K562 (cell line): Measurements from ENCODE around the gene ZNF384. TPM values are rescaled to one million over a fixed set of nuclear protein-coding genes. Genes with fewer than 3 reads are reported as not detected.
"Not testable (repeated sequence)": the region's sequence is repeated elsewhere in the genome, so short reads cannot be mapped to it uniquely, and the experiment has no call there.

Experiments
- ATAC-seq: fragments of 200-7000 bp; cut with Tn5 transposase; 3 replicates; pipeline ENCODE4 v1.9.1; 2020; ENCODE audit warnings: moderate library complexity
- BruUV-seq: library from RNA; stranded (reverse); fragments of 400-500 nt; replicated peaks from 2 replicates; lab custom pipeline; 2021; lab: Mats Ljungman, UMichigan
- CTCF ChIA-PET: fragments of 300-600 bp; formaldehyde crosslinking; extraction: SDS; loops from one replicate; lab custom pipeline; 2021; ENCODE audit warnings: low intra/inter-chr PET ratio; lab: Yijun Ruan, JAX
- POLR2A ChIA-PET: fragments of 300-600, 350-650 bp; sonication (Branson Sonifier 250); formaldehyde crosslinking; extraction: SDS; loops from one replicate; lab custom pipeline; 2021; ENCODE audit warnings: antibody characterized with exemption, inconsistent platforms; lab: Yijun Ruan, JAX
- DNase-seq, 4 experiments: peaks; one replicate each; pipeline versions ENCODE4 v3.0.0 to v3.0.0-alpha.2; 2011 to 2018; ENCODE audit warnings: low spot score in 3 of 4, mixed read lengths in 3 of 4; ENCODE audit errors: extremely low read depth in 1 of 4
- FAIRE-seq: peaks from 2 replicates; lab custom pipeline; 2011; peaks lifted over from hg19 to GRCh38; lab: Jason Lieb, UNC
- H2AFZ ChIP-seq: 2 replicates; pipeline ENCODE4 v1.6.0; 2011; ENCODE audit warnings: low read depth, low read length, control low read depth, inconsistent platforms
- H3K27ac ChIP-seq: fragments of 200-600 bp; 3 replicates; pipeline ENCODE4 v1.8.0; 2011; ENCODE audit warnings: low read depth, mild to moderate bottlenecking, control low read depth, inconsistent platforms, low read length, moderate library complexity, mixed read lengths; ENCODE audit errors: extremely low read depth
- H3K27me3 ChIP-seq, 2 experiments: fragments of 300-600 bp in 1 of 2; 2 replicates in 1 of 2; 3 replicates in 1 of 2; pipeline versions ENCODE4 v1.6.0 to v1.8.0; 2011; ENCODE audit warnings: inconsistent platforms in 2 of 2, low read length in 2 of 2, mild to moderate bottlenecking in 1 of 2, mixed read lengths in 1 of 2, moderate library complexity in 1 of 2; ENCODE audit not compliant: control insufficient read depth in 2 of 2, insufficient read depth in 2 of 2
- H3K36me3 ChIP-seq: fragments of 300-600 bp; 3 replicates; pipeline ENCODE4 v1.8.0; 2011; ENCODE audit warnings: mild to moderate bottlenecking, low read length, inconsistent platforms; ENCODE audit not compliant: control insufficient read depth, insufficient read depth
- H3K4me1 ChIP-seq, 2 experiments: fragments of 200-600 bp in 1 of 2; replicated peaks in 1 of 2; 2 replicates in 1 of 2; 3 replicates in 1 of 2; pipeline versions ENCODE4 v1.5.1 to v1.8.0; 2011; ENCODE audit warnings: inconsistent platforms in 2 of 2, low read length in 2 of 2, mild to moderate bottlenecking in 1 of 2, mixed read lengths in 1 of 2, moderate library complexity in 1 of 2; ENCODE audit not compliant: control insufficient read depth in 2 of 2, insufficient read depth in 2 of 2
- H3K4me2 ChIP-seq: 2 replicates; pipeline ENCODE4 v1.6.1; 2011; ENCODE audit warnings: low read length, control low read depth, inconsistent platforms, mixed read lengths; ENCODE audit not compliant: insufficient read depth
- H3K4me3 ChIP-seq: fragments of 200-600 bp; sonication (generic), shearing (Covaris generic); 2 replicates; pipeline ENCODE4 v1.5.1; 2016; ENCODE audit warnings: control low read depth, inconsistent platforms
- H3K79me2 ChIP-seq: fragments of 200-600 bp; 3 replicates; pipeline ENCODE4 v1.8.0; 2011; ENCODE audit warnings: low read length, inconsistent platforms; ENCODE audit not compliant: control insufficient read depth, insufficient read depth
- H3K9ac ChIP-seq, 2 experiments: 2 replicates each; pipeline versions ENCODE4 v1.6.0 to v1.6.1; 2011; ENCODE audit warnings: low read depth in 2 of 2, low read length in 2 of 2, control low read depth in 1 of 2, inconsistent platforms in 1 of 2, mild to moderate bottlenecking in 1 of 2, mixed read lengths in 1 of 2; ENCODE audit not compliant: insufficient read depth in 1 of 2
- H3K9me1 ChIP-seq: one replicate; pipeline ENCODE4 v1.6.0; 2011; ENCODE audit warnings: inconsistent platforms, mild to moderate bottlenecking, low read length, moderate library complexity; ENCODE audit not compliant: control insufficient read depth, insufficient read depth
- H3K9me3 ChIP-seq: replicated peaks from 2 replicates; pipeline ENCODE4 v1.5.1; 2011; ENCODE audit warnings: low read depth, low read length, inconsistent platforms; ENCODE audit not compliant: control insufficient read depth, insufficient read depth
- H4K20me1 ChIP-seq: replicated peaks from 2 replicates; pipeline ENCODE4 v1.6.1; 2011; ENCODE audit warnings: low read length, inconsistent platforms, mixed read lengths; ENCODE audit not compliant: control insufficient read depth, insufficient read depth
- POLR2AphosphoS5 ChIP-seq: IDR thresholded peaks from 2 replicates; pipeline ENCODE4 v1.6.1; 2011; ENCODE audit warnings: mild to moderate bottlenecking, low read depth, low read length, moderate library complexity; ENCODE audit not compliant: control insufficient read depth, insufficient read depth
- POLR2G ChIP-seq: fragments of 200-400 bp; formaldehyde crosslinking; IDR thresholded peaks from 2 replicates; pipeline ENCODE4 v1.6.1; 2017; ENCODE audit warnings: low read depth, mild to moderate bottlenecking, antibody characterized with exemption, low read length, moderate library complexity
- WGBS: fragments of 100-300 bp; shearing (Covaris generic); methylation state at CpG from one replicate; pipeline ENCODE4 v1.1.6; 2016; ENCODE audit warnings: low coverage, mixed read lengths; ENCODE audit not compliant: insufficient coverage; ENCODE audit errors: missing lambda C conversion rate; 5-methylcytosine and 5-hydroxymethylcytosine counted together
- in situ Hi-C: fragments of 300-500 bp; cut with MboI; formaldehyde crosslinking; loops from 4 replicates; pipeline ENCODE4 v1.15.0; 2018; ENCODE audit warnings: inconsistent platforms, mixed read lengths
- intact Hi-C: fragments of 100-400 bp; cut with micrococcal nuclease; formaldehyde crosslinking; loops from 2 replicates; pipeline ENCODE4 v1.14.2; 2022
- polyA plus RNA-seq, 8 experiments: library from polyadenylated mRNA; depleted of rRNA in 4 of 8; stranded (reverse) in 5 of 8; unstranded in 3 of 8; fragments of >200 nt; fragmentation: Nextera tagmentation in 2 of 8; fragmentation: Illumina TruSeq in 1 of 8; extraction: Ambion mirVana in 2 of 8; extraction: Trizol in 1 of 8; gene quantifications; 2 replicates each; pipeline versions ENCODE4 v1.2.1 to v1.2.3, GENCODE V29; 2011 to 2014; ENCODE audit warnings: inconsistent platforms in 1 of 8, missing spikeins in 1 of 8
- total RNA-seq, 7 experiments: library from RNA; depleted of rRNA in 6 of 7; stranded (reverse); fragments of >200 nt in 6 of 7; fragmentation: Illumina TruSeq in 2 of 7; extraction: Trizol in 2 of 7; gene quantifications; 2 replicates each; pipeline versions ENCODE4 v1.2.1 to v1.2.3, GENCODE V29; 2011 to 2021; ENCODE audit warnings: low replicate concordance in 1 of 7
- TF ChIP-seq, protein P1 (sequence below): fragments of 450-650 bp; IDR thresholded peaks from 2 replicates; pipeline ENCODE4 v1.6.1; 2016
- TF ChIP-seq, protein P2 (sequence below): sonication (generic); formaldehyde crosslinking; IDR thresholded peaks from 2 replicates; pipeline ENCODE4 v1.8.1; 2023; ENCODE audit warnings: mild to moderate bottlenecking, missing genetic modification reagents
- TF ChIP-seq, protein P3 (sequence below): fragments of 450-650 bp; IDR thresholded peaks from 2 replicates; pipeline ENCODE4 v1.6.1; 2016; ENCODE audit warnings: borderline replicate concordance

ZNF384 gene
- total and polyA plus RNA-seq, 9 of the 15 experiments (the other 6 are each of a cell fraction or from before 2014, with no cell fraction given) = 0.36 to 64.8 (median 21.3) TPM

DNA sequence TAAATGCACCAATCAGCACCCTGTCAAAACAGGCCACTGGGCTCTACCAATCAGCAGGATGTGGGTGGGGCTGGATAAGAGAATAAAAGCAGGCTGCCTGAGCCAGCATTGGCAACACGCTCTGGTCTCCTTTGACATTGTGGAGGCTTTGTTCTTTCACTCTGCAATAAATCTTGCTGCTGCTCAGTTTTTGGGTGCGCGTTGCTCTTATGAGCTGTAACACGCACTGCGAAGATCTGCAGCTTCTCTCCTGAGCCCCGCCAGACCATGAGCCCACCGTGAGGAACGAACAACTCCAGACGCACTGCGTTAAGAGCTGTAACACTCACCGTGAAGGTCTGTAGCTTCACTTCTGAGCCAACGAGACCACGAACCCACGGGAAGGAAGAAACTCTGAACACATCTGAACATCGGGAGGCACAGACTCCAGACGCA, 19.8 kb upstream of the ZNF384 start (continued):
- TF ChIP-seq, protein P1, sequence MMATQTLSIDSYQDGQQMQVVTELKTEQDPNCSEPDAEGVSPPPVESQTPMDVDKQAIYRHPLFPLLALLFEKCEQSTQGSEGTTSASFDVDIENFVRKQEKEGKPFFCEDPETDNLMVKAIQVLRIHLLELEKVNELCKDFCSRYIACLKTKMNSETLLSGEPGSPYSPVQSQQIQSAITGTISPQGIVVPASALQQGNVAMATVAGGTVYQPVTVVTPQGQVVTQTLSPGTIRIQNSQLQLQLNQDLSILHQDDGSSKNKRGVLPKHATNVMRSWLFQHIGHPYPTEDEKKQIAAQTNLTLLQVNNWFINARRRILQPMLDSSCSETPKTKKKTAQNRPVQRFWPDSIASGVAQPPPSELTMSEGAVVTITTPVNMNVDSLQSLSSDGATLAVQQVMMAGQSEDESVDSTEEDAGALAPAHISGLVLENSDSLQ = no peak
- TF ChIP-seq POLR2G (0 out of 2 replicates have a peak, but pooled peaks have one; percentile 32), POLR2AphosphoS5 (peak; percentile 24; the same call in 1 of the 2 replicates)
- TF ChIP-seq, protein P2, sequence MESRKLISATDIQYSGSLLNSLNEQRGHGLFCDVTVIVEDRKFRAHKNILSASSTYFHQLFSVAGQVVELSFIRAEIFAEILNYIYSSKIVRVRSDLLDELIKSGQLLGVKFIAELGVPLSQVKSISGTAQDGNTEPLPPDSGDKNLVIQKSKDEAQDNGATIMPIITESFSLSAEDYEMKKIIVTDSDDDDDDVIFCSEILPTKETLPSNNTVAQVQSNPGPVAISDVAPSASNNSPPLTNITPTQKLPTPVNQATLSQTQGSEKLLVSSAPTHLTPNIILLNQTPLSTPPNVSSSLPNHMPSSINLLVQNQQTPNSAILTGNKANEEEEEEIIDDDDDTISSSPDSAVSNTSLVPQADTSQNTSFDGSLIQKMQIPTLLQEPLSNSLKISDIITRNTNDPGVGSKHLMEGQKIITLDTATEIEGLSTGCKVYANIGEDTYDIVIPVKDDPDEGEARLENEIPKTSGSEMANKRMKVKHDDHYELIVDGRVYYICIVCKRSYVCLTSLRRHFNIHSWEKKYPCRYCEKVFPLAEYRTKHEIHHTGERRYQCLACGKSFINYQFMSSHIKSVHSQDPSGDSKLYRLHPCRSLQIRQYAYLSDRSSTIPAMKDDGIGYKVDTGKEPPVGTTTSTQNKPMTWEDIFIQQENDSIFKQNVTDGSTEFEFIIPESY (CRISPR knock-in tag) = peak; percentile 53
- TF ChIP-seq, protein P3, sequence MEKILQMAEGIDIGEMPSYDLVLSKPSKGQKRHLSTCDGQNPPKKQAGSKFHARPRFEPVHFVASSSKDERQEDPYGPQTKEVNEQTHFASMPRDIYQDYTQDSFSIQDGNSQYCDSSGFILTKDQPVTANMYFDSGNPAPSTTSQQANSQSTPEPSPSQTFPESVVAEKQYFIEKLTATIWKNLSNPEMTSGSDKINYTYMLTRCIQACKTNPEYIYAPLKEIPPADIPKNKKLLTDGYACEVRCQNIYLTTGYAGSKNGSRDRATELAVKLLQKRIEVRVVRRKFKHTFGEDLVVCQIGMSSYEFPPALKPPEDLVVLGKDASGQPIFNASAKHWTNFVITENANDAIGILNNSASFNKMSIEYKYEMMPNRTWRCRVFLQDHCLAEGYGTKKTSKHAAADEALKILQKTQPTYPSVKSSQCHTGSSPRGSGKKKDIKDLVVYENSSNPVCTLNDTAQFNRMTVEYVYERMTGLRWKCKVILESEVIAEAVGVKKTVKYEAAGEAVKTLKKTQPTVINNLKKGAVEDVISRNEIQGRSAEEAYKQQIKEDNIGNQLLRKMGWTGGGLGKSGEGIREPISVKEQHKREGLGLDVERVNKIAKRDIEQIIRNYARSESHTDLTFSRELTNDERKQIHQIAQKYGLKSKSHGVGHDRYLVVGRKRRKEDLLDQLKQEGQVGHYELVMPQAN = no peak

DNA sequence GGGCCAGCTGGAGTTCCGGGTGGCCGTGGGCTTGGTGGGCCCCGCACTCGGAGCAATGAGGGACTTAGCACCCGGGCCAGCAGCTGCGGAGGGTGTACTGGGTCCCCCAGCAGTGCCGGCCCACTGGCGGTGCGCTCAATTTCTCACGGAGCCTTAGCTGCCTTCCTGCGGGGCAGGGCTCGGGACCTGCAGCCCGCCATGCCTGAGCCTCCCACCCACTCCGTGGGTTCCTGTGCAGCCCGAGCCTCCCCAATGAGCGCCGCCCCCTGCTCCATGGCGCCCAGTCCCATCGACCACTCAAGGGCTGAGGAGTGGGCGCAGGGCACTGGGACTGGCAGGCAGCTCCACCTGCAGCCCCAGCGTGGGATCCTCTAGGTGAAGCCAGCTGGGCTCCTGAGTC, 19.2 kb upstream of the ZNF384 start:
- H3K9ac ChIP-seq, intact Hi-C loops, BruUV-seq, in situ Hi-C loops, H3K4me3 ChIP-seq, H3K4me2 ChIP-seq, CTCF ChIA-PET, H3K9me3 ChIP-seq, H3K79me2 ChIP-seq, H3K4me1 ChIP-seq, H4K20me1 ChIP-seq, FAIRE-seq, H3K36me3 ChIP-seq, H3K9me1 ChIP-seq, H3K27me3 ChIP-seq, DNase-seq, H3K27ac ChIP-seq, ATAC-seq, H2AFZ ChIP-seq: not testable (repeated sequence)
- WGBS = 89% methylated on average over 13 of the region's 21 CpGs
- POLR2A ChIA-PET = interaction anchor here (0.6 to 0.9 kb wide), 2 partner anchors 45 to 112 kb away, joined by 3 read pairs; partner anchors contain the start of gene MLF2
